NT2/D1 (cell line): ENCODE measurements around the gene MTHFD2.
"Not testable (repeated sequence)": the region's sequence is repeated elsewhere in the genome, so short reads cannot be mapped to it uniquely, and the experiment has no call there.

Source experiments
- DNase-seq: peaks from one replicate; pipeline ENCODE4 v3.0.0-alpha.2; 2011; ENCODE audit warnings: low read depth, low spot score
- H3K27me3 ChIP-seq: 2 replicates; pipeline ENCODE4 v1.6.0; 2011; ENCODE audit warnings: mild to moderate bottlenecking; ENCODE audit not compliant: insufficient read length, insufficient read depth
- H3K36me3 ChIP-seq: 2 replicates; pipeline ENCODE4 v1.6.1; 2011; ENCODE audit warnings: mild to moderate bottlenecking, low read length, mixed read lengths; ENCODE audit not compliant: insufficient read depth, insufficient read length
- H3K4me1 ChIP-seq: 2 replicates; pipeline ENCODE4 v1.5.1; 2011; ENCODE audit not compliant: insufficient read depth, insufficient read length
- H3K4me3 ChIP-seq: 2 replicates; pipeline ENCODE4 v1.5.1; 2011; ENCODE audit warnings: low read depth; ENCODE audit not compliant: insufficient read length
- H3K9ac ChIP-seq: 2 replicates; pipeline ENCODE4 v1.6.0; 2011; ENCODE audit warnings: low read depth; ENCODE audit not compliant: insufficient read length
- H3K9me3 ChIP-seq: 2 replicates; pipeline ENCODE4 v1.5.1; 2011; ENCODE audit warnings: mild to moderate bottlenecking, low read length; ENCODE audit not compliant: insufficient read depth
- SUZ12 ChIP-seq: IDR thresholded peaks from 2 replicates; pipeline ENCODE4 v1.6.1; 2011; ENCODE audit not compliant: insufficient read length, insufficient read depth; ENCODE audit errors: extremely low read depth
- YY1 ChIP-seq: IDR thresholded peaks from 2 replicates; pipeline ENCODE4 v1.6.1; 2011; ENCODE audit not compliant: insufficient read length, insufficient read depth
- ZNF274 ChIP-seq: IDR thresholded peaks from 2 replicates; pipeline ENCODE4 v1.6.1; 2011; ENCODE audit warnings: mild to moderate bottlenecking, low read depth, low read length

Gene MTHFD2

DNA sequence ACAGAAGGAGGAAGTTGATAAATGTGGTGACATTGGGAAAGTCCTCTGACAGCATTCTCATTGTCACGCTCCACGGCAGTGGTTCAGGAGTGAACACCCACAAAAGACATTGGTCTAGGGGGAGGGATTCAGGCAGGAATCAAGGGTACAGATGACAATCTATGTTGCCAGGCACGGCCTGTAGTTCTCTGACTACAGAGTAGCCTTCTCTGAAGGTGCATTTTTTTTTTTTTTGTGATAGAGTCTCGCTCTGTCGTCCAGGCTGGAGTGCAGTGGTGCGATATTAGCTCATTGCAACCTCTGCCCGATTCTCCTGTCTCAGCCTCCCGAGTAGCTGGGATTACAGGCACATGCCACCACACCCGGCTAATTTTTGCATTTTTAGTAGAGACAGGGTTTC lies 12.4 kb upstream of the MTHFD2 start:
- Histone ChIP-seq H3K36me3 (no peaks in the 10 kb centered on the region), H3K4me1 (no peaks in the 10 kb centered on the region), H3K9me3 (no peaks in the 10 kb centered on the region), H3K4me3 (no peak overlapping the region), H3K27me3 (no peaks in the 10 kb centered on the region), H3K9ac (no peak overlapping the region)
- no peak for DNase-seq
- TF ChIP-seq ZNF274 (no peak), SUZ12 (no peak), YY1 (no peak)

DNA sequence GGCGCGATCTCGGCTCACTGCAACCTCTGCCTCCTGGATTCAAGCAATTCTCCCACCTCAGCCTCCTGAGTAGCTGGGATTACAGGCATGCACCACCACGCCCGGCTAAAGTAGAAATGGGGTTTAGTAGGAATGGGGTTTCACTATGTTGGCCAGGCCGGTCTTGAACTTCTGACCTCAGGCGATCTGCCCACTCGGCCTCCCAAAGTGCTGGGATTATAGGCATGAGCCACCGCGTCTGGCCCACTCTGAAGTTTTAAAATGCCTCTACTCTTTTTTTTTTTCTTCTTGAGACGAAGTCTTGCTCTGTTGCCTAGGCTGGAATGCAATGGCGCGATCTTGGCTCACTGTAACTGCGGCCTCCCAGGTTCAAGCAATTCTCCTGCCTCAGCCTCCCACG lies 11.7 kb upstream of the MTHFD2 start:
- H3K9me3 ChIP-seq, DNase-seq, H3K9ac ChIP-seq, H3K4me3 ChIP-seq, H3K4me1 ChIP-seq, H3K27me3 ChIP-seq, H3K36me3 ChIP-seq: not testable (repeated sequence)

DNA sequence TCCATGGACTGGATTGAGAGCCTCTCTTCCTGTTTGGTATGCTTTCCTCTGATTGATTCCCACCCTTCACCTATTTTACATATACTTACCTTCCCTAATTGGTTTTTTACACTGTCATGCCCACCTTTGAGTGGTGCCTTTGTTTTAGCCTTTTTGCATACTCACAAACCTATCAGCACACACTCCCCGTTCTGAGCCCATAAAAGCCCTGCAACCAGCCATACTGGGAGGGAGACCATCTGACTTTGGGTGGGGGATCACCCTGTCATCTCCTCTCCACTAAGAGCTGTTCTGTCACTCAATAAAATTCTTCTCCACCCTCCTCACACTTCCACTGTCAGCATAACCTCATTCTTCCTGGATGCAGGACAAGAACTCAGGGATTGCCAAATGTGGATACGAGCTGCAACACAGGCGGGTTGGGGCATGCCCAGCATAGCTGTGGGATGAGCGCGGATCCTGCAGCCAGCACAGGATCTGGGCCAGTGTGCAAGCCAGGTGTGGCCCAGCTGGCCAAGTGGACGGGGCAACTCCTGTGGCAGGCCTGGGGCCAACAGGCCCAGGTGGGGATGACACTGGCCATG lies 10.3 kb upstream of the MTHFD2 start:
- no peaks in the 10 kb centered on the region for H3K4me1 ChIP-seq
- H3K9ac ChIP-seq: no peak overlapping the region
- H3K4me3 ChIP-seq: no peak overlapping the region
- no peak for TF ChIP-seq YY1
- TF ChIP-seq SUZ12: no peak
- no peak for TF ChIP-seq ZNF274
- H3K36me3 ChIP-seq: no peaks in the 10 kb centered on the region
- no peaks in the 10 kb centered on the region for H3K27me3 ChIP-seq
- no peaks in the 10 kb centered on the region for H3K9me3 ChIP-seq
- DNase-seq: no peak

DNA sequence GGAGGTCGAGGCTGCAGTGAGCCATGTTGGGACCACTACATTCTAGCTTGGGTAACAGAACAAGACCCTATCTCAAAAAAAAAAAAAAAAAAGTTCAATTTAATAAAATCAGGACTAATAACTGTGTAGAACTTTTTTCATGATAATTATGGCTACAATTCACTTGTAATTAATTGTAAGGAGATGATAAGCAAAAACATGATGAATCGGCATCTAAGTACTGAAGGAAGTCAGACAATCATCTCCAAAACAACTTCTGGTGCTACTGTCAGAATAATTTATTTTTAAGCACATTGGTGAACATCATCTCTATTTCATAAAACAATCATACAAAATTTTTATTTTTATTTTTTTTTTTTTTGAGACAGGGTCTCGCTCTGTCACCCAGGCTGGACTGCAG lies 9.7 kb upstream of the MTHFD2 start:
- no peak for DNase-seq
- Histone ChIP-seq H3K27me3 (no peaks in the 10 kb centered on the region), H3K9me3 (no peaks in the 10 kb centered on the region), H3K9ac (no peak overlapping the region), H3K4me3 (no peak overlapping the region), H3K36me3 (no peaks in the 10 kb centered on the region), H3K4me1 (no peaks in the 10 kb centered on the region)
- TF ChIP-seq SUZ12 (no peak), ZNF274 (no peak), YY1 (no peak)

DNA sequence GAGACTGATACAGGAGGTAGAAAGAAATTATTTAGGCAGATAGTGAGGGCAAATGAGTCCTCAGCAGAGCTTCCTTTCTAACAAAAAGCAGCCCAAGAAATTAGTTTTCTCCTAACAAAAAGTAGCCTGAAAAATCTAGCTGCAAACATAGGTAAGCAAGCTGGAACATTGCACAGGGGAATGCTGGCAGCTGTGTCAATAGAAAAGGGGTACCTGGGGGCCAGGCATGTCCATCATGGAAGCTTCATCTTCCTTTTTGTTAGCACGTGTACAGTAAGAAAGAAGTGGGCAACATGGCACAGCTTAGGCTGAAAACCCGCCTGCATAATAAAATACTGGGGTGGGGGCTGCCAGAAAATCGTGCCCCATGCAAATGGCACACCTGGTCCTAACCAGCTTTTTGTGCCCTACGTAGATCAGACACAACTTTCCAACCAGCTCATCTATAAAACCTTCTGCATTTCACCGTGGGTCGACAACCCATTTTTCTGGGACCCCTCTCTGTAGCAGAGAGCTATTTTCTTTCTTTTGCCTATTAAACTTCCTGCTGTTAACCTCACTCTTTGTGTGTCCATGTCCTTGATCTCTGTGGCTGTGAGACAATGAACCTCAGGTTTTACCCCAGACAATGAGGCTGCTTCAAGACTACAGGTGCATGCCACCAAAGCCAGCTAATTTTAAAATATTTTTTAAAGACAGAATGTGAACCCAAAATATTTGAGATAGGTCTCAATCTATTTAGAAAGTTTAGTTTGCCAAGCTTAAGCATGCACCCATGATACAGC lies 6.6 kb upstream of the MTHFD2 start:
- Histone ChIP-seq H3K27me3 (no peaks in the 10 kb centered on the region), H3K4me1 (no peaks in the 10 kb centered on the region), H3K36me3 (no peaks in the 10 kb centered on the region), H3K9me3 (no peaks in the 10 kb centered on the region), H3K4me3 (no peak overlapping the region), H3K9ac (no peak overlapping the region)
- no peak for TF ChIP-seq SUZ12
- no peak for TF ChIP-seq YY1
- DNase-seq: no peak

DNA sequence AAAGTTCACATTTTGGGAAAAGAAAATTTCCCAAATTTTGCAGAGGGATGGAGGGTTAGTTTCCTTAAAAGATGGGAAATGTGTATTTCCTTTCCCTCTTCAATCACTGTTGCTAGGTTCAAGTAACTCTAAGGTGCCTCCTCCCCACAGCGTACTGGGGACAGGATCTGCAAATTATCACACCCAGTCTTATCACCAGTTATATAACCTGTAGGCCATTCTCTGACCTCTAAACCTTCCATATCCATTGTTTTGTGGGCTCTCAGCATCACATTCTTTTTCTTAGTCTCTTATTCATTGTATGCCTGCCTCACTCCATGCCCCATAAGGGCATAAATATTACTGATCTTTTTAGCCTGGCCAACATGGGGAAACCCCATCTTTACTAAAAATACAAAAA lies 3.6 kb upstream of the MTHFD2 start:
- Histone ChIP-seq H3K9me3 (no peaks in the 10 kb centered on the region), H3K36me3 (peaks cover 3% of the 10 kb centered on the region), H3K4me3 (no peak overlapping the region), H3K27me3 (no peaks in the 10 kb centered on the region), H3K9ac (no peak overlapping the region), H3K4me1 (no peaks in the 10 kb centered on the region)
- DNase-seq: no peak
- TF ChIP-seq YY1: no peak
- no peak for TF ChIP-seq SUZ12
- TF ChIP-seq ZNF274: no peak

DNA sequence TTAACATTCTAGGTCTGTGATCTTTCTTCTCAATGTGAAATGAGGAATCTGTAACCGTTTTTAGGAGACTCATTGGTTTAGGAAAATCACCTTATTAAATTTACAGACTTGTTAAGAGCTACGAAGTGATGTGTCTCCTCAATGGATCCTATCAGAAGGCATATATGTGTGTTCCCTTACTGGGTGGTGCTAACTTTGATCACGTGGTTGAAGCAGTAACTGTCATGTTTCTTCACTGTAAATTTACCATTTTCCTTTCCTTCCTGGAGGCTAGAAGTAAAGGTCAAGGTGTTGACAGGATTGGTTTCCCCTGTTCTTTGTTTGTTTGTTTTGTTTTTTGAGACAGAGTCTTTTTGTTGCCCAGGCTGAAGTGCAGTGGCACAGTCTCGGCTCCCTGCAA lies 1.4 kb upstream of the MTHFD2 start:
- Histone ChIP-seq H3K9me3 (no peaks in the 10 kb centered on the region), H3K36me3 (peaks cover 15% of the 10 kb centered on the region), H3K4me3 (no peak overlapping the region), H3K4me1 (no peaks in the 10 kb centered on the region), H3K9ac (no peak overlapping the region), H3K27me3 (no peaks in the 10 kb centered on the region)
- TF ChIP-seq ZNF274 (no peak), YY1 (no peak), SUZ12 (no peak)
- DNase-seq: no peak
